Neuron (in vitro differentiated cells): ENCODE measurements around the gene FCHO1.

Source experiments
- H2AFZ ChIP-seq: one replicate; pipeline ENCODE4 v1.6.1; 2013; ENCODE audit warnings: low read depth, mild to moderate bottlenecking, inconsistent platforms, low read length, moderate library complexity
- H3K27me3 ChIP-seq: one replicate; pipeline ENCODE4 v1.6.1; 2013; ENCODE audit warnings: low read length; ENCODE audit not compliant: insufficient read depth
- H3K36me3 ChIP-seq: one replicate; pipeline ENCODE4 v1.6.1; 2013; ENCODE audit warnings: low read length; ENCODE audit not compliant: insufficient read depth
- H3K4me1 ChIP-seq: one replicate; pipeline ENCODE4 v1.6.1; 2013; ENCODE audit warnings: low read length; ENCODE audit not compliant: insufficient read depth
- H3K4me3 ChIP-seq: 2 replicates; pipeline ENCODE4 v1.5.1; 2013; ENCODE audit warnings: mild to moderate bottlenecking, low read length, moderate library complexity
- H3K9me3 ChIP-seq: one replicate; pipeline ENCODE4 v1.6.1; 2013; ENCODE audit warnings: low read length

The FCHO1 gene

GRCh38 chr19:17724655-17725054 lies 26.6 kb upstream of the FCHO1 start:
- H3K4me1 ChIP-seq: peaks cover 14% of the 10 kb centered on the region
- no peak overlapping the region for H2AFZ ChIP-seq
- no peaks in the 10 kb centered on the region for H3K9me3 ChIP-seq
- peaks cover 75% of the 10 kb centered on the region for H3K36me3 ChIP-seq
- no peaks in the 10 kb centered on the region for H3K27me3 ChIP-seq
- no peak overlapping the region for H3K4me3 ChIP-seq

- no peak overlapping the region for H2AFZ ChIP-seq
- H3K4me3 ChIP-seq: no peak overlapping the region
- peaks cover 84% of the 10 kb centered on the region for H3K36me3 ChIP-seq
- no peaks in the 10 kb centered on the region for H3K27me3 ChIP-seq
- H3K4me1 ChIP-seq: peaks cover 8% of the 10 kb centered on the region
- peaks cover 5% of the 10 kb centered on the region for H3K9me3 ChIP-seq
Observed at GRCh38 chr19:17725422-17726078, 25.7 kb upstream of the FCHO1 start.

- Histone ChIP-seq H3K4me3 (no peak overlapping the region), H3K36me3 (peaks cover 84% of the 10 kb centered on the region), H3K9me3 (peaks cover 8% of the 10 kb centered on the region), H3K27me3 (no peaks in the 10 kb centered on the region), H3K4me1 (peaks cover 1% of the 10 kb centered on the region), H2AFZ (no peak overlapping the region)
Observed at GRCh38 chr19:17726136-17726741, 25.0 kb upstream of the FCHO1 start.

- H3K36me3 ChIP-seq: peaks cover 83% of the 10 kb centered on the region
- no peaks in the 10 kb centered on the region for H3K27me3 ChIP-seq
- no peak overlapping the region for H3K4me3 ChIP-seq
- H3K9me3 ChIP-seq: peaks cover 8% of the 10 kb centered on the region
- no peak overlapping the region for H2AFZ ChIP-seq
- H3K4me1 ChIP-seq: no peaks in the 10 kb centered on the region
Observed at GRCh38 chr19:17726964-17727773, 24.1 kb upstream of the FCHO1 start.

- peaks cover 85% of the 10 kb centered on the region for H3K36me3 ChIP-seq
- peaks cover 8% of the 10 kb centered on the region for H3K9me3 ChIP-seq
- no peaks in the 10 kb centered on the region for H3K27me3 ChIP-seq
- no peaks in the 10 kb centered on the region for H3K4me1 ChIP-seq
- H2AFZ ChIP-seq: no peak overlapping the region
- no peak overlapping the region for H3K4me3 ChIP-seq
Observed at GRCh38 chr19:17727843-17728242, 23.4 kb upstream of the FCHO1 start.

- Histone ChIP-seq H3K4me1 (no peaks in the 10 kb centered on the region), H3K27me3 (no peaks in the 10 kb centered on the region), H3K36me3 (peaks cover 70% of the 10 kb centered on the region)
Observed at GRCh38 chr19:17733127-17733526, 18.1 kb upstream of the FCHO1 start.

GRCh38 chr19:17734146-17734545 lies 17.1 kb upstream of the FCHO1 start:
- Histone ChIP-seq H3K36me3 (peaks cover 60% of the 10 kb centered on the region), H2AFZ (no peak overlapping the region), H3K9me3 (peaks cover 8% of the 10 kb centered on the region), H3K27me3 (no peaks in the 10 kb centered on the region), H3K4me1 (no peaks in the 10 kb centered on the region), H3K4me3 (no peak overlapping the region)

More at GRCh38 chr19:17733127-17733526, 18.1 kb upstream of the FCHO1 start:
- Histone ChIP-seq H3K4me3 (no peak overlapping the region), H3K9me3 (peaks cover 8% of the 10 kb centered on the region), H2AFZ (no peak overlapping the region)

- Histone ChIP-seq H3K4me3 (no peak overlapping the region), H3K36me3 (peaks cover 48% of the 10 kb centered on the region), H3K27me3 (no peaks in the 10 kb centered on the region), H2AFZ (no peak overlapping the region), H3K4me1 (no peaks in the 10 kb centered on the region), H3K9me3 (peaks cover 3% of the 10 kb centered on the region)
Observed at GRCh38 chr19:17735410-17735809, 15.9 kb upstream of the FCHO1 start.

GRCh38 chr19:17737690-17738153 lies 13.6 kb upstream of the FCHO1 start:
- peaks cover 30% of the 10 kb centered on the region for H3K36me3 ChIP-seq
- H3K4me1 ChIP-seq: no peaks in the 10 kb centered on the region
- H3K27me3 ChIP-seq: no peaks in the 10 kb centered on the region
- peaks cover 17% of the 10 kb centered on the region for H3K9me3 ChIP-seq
- H2AFZ ChIP-seq: no peak overlapping the region
- H3K4me3 ChIP-seq: no peak overlapping the region

- no peaks in the 10 kb centered on the region for H3K27me3 ChIP-seq
- peaks cover 5% of the 10 kb centered on the region for H3K4me1 ChIP-seq
- peaks cover 14% of the 10 kb centered on the region for H3K36me3 ChIP-seq
- H3K9me3 ChIP-seq: peaks cover 17% of the 10 kb centered on the region
- no peak overlapping the region for H2AFZ ChIP-seq
- H3K4me3 ChIP-seq: no peak overlapping the region
Observed at GRCh38 chr19:17739121-17739875, 12.0 kb upstream of the FCHO1 start.

GRCh38 chr19:17741456-17741855 lies 9.8 kb upstream of the FCHO1 start:
- Histone ChIP-seq H3K27me3 (no peaks in the 10 kb centered on the region), H3K9me3 (peaks cover 17% of the 10 kb centered on the region), H3K4me3 (no peak overlapping the region), H3K4me1 (peaks cover 5% of the 10 kb centered on the region), H3K36me3 (peaks cover 5% of the 10 kb centered on the region), H2AFZ (no peak overlapping the region)

- H2AFZ ChIP-seq: no peak overlapping the region
- H3K4me3 ChIP-seq: no peak overlapping the region
- no peaks in the 10 kb centered on the region for H3K36me3 ChIP-seq
- H3K9me3 ChIP-seq: peaks cover 17% of the 10 kb centered on the region
- H3K27me3 ChIP-seq: no peaks in the 10 kb centered on the region
- peaks cover 11% of the 10 kb centered on the region for H3K4me1 ChIP-seq
Observed at GRCh38 chr19:17743874-17744580, 7.2 kb upstream of the FCHO1 start.
